Body of pancreas (tissue), 4 donors: ENCODE measurements around the gene SLC35F3. TPM values are rescaled to one million over a fixed set of nuclear protein-coding genes. Genes with fewer than 3 reads are reported as not detected.
"Not testable (repeated sequence)": the region's sequence is repeated elsewhere in the genome, so short reads cannot be mapped to it uniquely, and the experiment has no call there.

Experiments
- ATAC-seq: fragments of 150-250 bp; one replicate; pipeline ENCODE4 v1.9.1; 2016
- DNase-seq, 4 donors: peaks; one replicate each; pipeline ENCODE4 v3.0.0-alpha.2; 2019
- H3K27ac ChIP-seq, 4 donors: fragments of 200-600 bp; sonication (generic); 1 replicate in 3 of 4; 2 replicates in 1 of 4; pipeline versions ENCODE4 v1.5.1 to v1.6.1; 2016 to 2019; ENCODE audit warnings: mild to moderate bottlenecking in 1 of 4, mixed read lengths in 1 of 4, moderate library complexity in 1 of 4
- H3K27me3 ChIP-seq, 2 donors: fragments of 200-600 bp; sonication (generic); one replicate each; pipeline ENCODE4 v1.6.0; 2016; ENCODE audit warnings: mild to moderate bottlenecking in 1 of 2
- H3K36me3 ChIP-seq, 2 donors: fragments of 200-600 bp; sonication (generic); replicated peaks in 1 of 2; 2 replicates each; pipeline ENCODE4 v1.5.1; 2016; ENCODE audit warnings: low read depth in 2 of 2; ENCODE audit not compliant: insufficient read depth in 1 of 2
- H3K4me1 ChIP-seq: fragments of 200-600 bp; sonication (generic); one replicate; pipeline ENCODE4 v1.6.0; 2016
- H3K4me3 ChIP-seq, 2 donors: fragments of 200-600 bp; sonication (generic); 1 replicate in 1 of 2; 2 replicates in 1 of 2; pipeline ENCODE4 v1.5.1; 2016 to 2019
- H3K9me3 ChIP-seq, 3 donors: fragments of 200-600 bp; sonication (generic); 1 replicate in 2 of 3; 2 replicates in 1 of 3; pipeline ENCODE4 v1.5.1; 2016
- CTCF ChIP-seq, 7 experiments: fragments of 450-650 bp in 4 of 7; fragments of 200-600 bp in 3 of 7; sonication (generic) in 3 of 7; IDR thresholded peaks; one replicate each; pipeline ENCODE4 v1.5.1; 2016 to 2019; ENCODE audit warnings: antibody characterized with exemption in 7 of 7
- POLR2A ChIP-seq, 3 donors: fragments of 450-650 bp; IDR thresholded peaks; one replicate each; pipeline ENCODE4 v1.6.1; 2016; ENCODE audit warnings: antibody characterized with exemption in 3 of 3, mild to moderate bottlenecking in 2 of 3
- WGBS, 2 donors: methylation state at CpG; one replicate each; pipeline ENCODE4 v1.1.5; 2017; 5-methylcytosine and 5-hydroxymethylcytosine counted together
- intact Hi-C: fragments of 100-400 bp; cut with DNase I; formaldehyde crosslinking; loops from one replicate; pipeline ENCODE4 v1.15.1; 2023
- total RNA-seq, 2 donors: library from RNA; depleted of rRNA; stranded (reverse); fragments of >200 nt; gene quantifications; one replicate each; pipeline ENCODE4 v1.1.0, GENCODE V29; 2016

Gene SLC35F3
- total RNA-seq, 2 donors from 2014 or later = 0.99 to 11.7 TPM

GRCh38 chr1:233885196-233885920 lies 19.1 kb upstream of the SLC35F3 start:
- intact Hi-C loops = no loop called here
- DNase-seq = no peak

GRCh38 chr1:233891151-233891550 lies 13.3 kb upstream of the SLC35F3 start:
- 68 to 82% methylated on average over 2 of the region's 2 CpGs for WGBS, 2 donors
- H3K27ac ChIP-seq, H3K4me3 ChIP-seq, H3K36me3 ChIP-seq, ATAC-seq, intact Hi-C loops, H3K4me1 ChIP-seq, H3K9me3 ChIP-seq, H3K27me3 ChIP-seq, DNase-seq: not testable (repeated sequence)

More at GRCh38 chr1:233885196-233885920, 19.1 kb upstream of the SLC35F3 start:
- Histone ChIP-seq H3K36me3 (no peaks in the 10 kb centered on the region), H3K4me3 (no peak overlapping the region), H3K27me3 (no peaks in the 10 kb centered on the region), H3K4me1 (no peaks in the 10 kb centered on the region), H3K27ac (no peak overlapping the region), H3K9me3 (no peaks in the 10 kb centered on the region)
- ATAC-seq = no peak
- WGBS, 2 donors = 47 to 50% methylated on average over 9 of the region's 9 CpGs
- TF ChIP-seq CTCF (IDR thresholded peaks at IDR 0.05) (no peak), POLR2A (IDR thresholded peaks at IDR 0.05) (no peak)

- WGBS, 2 donors = 56 to 61% methylated on average over 6 of the region's 6 CpGs
- Histone ChIP-seq H3K36me3 (no peaks in the 10 kb centered on the region), H3K4me3 (no peak overlapping the region), H3K27me3 (no peaks in the 10 kb centered on the region), H3K4me1 (no peaks in the 10 kb centered on the region), H3K9me3 (no peaks in the 10 kb centered on the region), H3K27ac (no peak overlapping the region)
- TF ChIP-seq CTCF (IDR thresholded peaks at IDR 0.05) (no peak), POLR2A (IDR thresholded peaks at IDR 0.05) (no peak)
- DNase-seq (no peak), ATAC-seq (no peak)
- intact Hi-C loops = no loop called here
Observed at GRCh38 chr1:233897325-233898162, 6.9 kb upstream of the SLC35F3 start.

GRCh38 chr1:233901495-233901894 lies 3.0 kb upstream of the SLC35F3 start:
- Histone ChIP-seq H3K4me3 (no peak overlapping the region), H3K27me3 (peaks cover 0 to 4% of the 10 kb centered on the region in 2 donors), H3K27ac (no peak overlapping the region), H3K36me3 (no peaks in the 10 kb centered on the region), H3K4me1 (peaks cover 12% of the 10 kb centered on the region), H3K9me3 (no peaks in the 10 kb centered on the region)
- WGBS, 2 donors = 33 to 43% methylated on average over 3 of the region's 3 CpGs
- TF ChIP-seq POLR2A (IDR thresholded peaks at IDR 0.05) (no peak), CTCF (IDR thresholded peaks at IDR 0.05) (no peak)
- intact Hi-C loops = no loop called here
- DNase-seq (no peak), ATAC-seq (no peak)

GRCh38 chr1:233905416-233906051 lies 1.1 kb downstream of the SLC35F3 start:
- no peaks in the 10 kb centered on the region for H3K36me3 ChIP-seq
- intact Hi-C loops = no loop called here
- TF ChIP-seq POLR2A (IDR thresholded peaks at IDR 0.05) = no peak
- TF ChIP-seq CTCF (IDR thresholded peaks at IDR 0.05) = no peak
- H3K9me3 ChIP-seq = no peaks in the 10 kb centered on the region
- no peak overlapping the region for H3K4me3 ChIP-seq
- no peak overlapping the region for H3K27ac ChIP-seq
- peaks cover 12% of the 10 kb centered on the region for H3K4me1 ChIP-seq
- H3K27me3 ChIP-seq = peaks cover 0 to 4% of the 10 kb centered on the region in 2 donors
- WGBS, 2 donors = 6 to 35% methylated on average over 14 to 40 of the region's 40 CpGs
- DNase-seq = no peak
- no peak for ATAC-seq
